GM12878 (cell line): ENCODE measurements around the gene TBL1XR1.

Source experiments
- EP300 ChIP-seq, 2 experiments: fragments of 150-350 bp in 1 of 2; IDR thresholded peaks; 2 replicates each; pipeline ENCODE4 v1.6.1; 2011 to 2012; ENCODE audit warnings: low read depth in 2 of 2, low read length in 2 of 2, borderline replicate concordance in 1 of 2, improper control_type of control experiment in 1 of 2, inconsistent platforms in 1 of 2; ENCODE audit not compliant: control insufficient read depth in 1 of 2
- GATAD2B ChIP-seq: fragments of 450-650 bp; conservative IDR thresholded peaks from 2 replicates; pipeline ENCODE4 v1.6.1; 2017; ENCODE audit warnings: low read depth, mild to moderate bottlenecking, moderate library complexity
- NFYB ChIP-seq: IDR thresholded peaks from 2 replicates; pipeline ENCODE4 v1.6.1; 2011; ENCODE audit warnings: low read depth, mild to moderate bottlenecking, low read length, improper control_type of control experiment, moderate library complexity; ENCODE audit not compliant: insufficient read depth
- NR2C2 ChIP-seq: IDR thresholded peaks from 2 replicates; pipeline ENCODE4 v1.6.1; 2011; ENCODE audit warnings: borderline replicate concordance, low read depth; ENCODE audit not compliant: control insufficient read depth, insufficient read length
- PML ChIP-seq: IDR thresholded peaks from 2 replicates; pipeline ENCODE4 v1.6.1; 2012; ENCODE audit warnings: low read length, inconsistent platforms
- POLR2A ChIP-seq: IDR thresholded peaks from 2 replicates; pipeline ENCODE4 v1.6.1; 2011; ENCODE audit warnings: low read depth, mild to moderate bottlenecking, low read length
- POLR2AphosphoS5 ChIP-seq: IDR thresholded peaks from 2 replicates; pipeline ENCODE4 v1.6.1; 2011; ENCODE audit warnings: mild to moderate bottlenecking, low read length, inconsistent platforms
- RBBP5 ChIP-seq: fragments of 200-600 bp; sonication (generic); conservative IDR thresholded peaks from 2 replicates; pipeline ENCODE4 v1.6.1; 2016
- SPI1 ChIP-seq: IDR thresholded peaks from 2 replicates; pipeline ENCODE4 v1.6.1; 2011; ENCODE audit warnings: low read depth, mild to moderate bottlenecking, low read length, moderate library complexity, borderline replicate concordance; ENCODE audit not compliant: insufficient read depth
- SUZ12 ChIP-seq: fragments of 200-600 bp; sonication (generic); IDR thresholded peaks from one replicate; pipeline ENCODE4 v1.6.1; 2018; ENCODE audit warnings: antibody characterized with exemption, mild to moderate bottlenecking; ENCODE audit not compliant: unreplicated experiment
- TF ChIP-seq, protein P1 (sequence below), 3 experiments: IDR thresholded peaks in 2 of 3; conservative IDR thresholded peaks in 1 of 3; 2 replicates each; pipeline ENCODE4 v1.5.1; 2011; ENCODE audit warnings: low read depth in 3 of 3, low read length in 3 of 3, mild to moderate bottlenecking in 3 of 3, control low read depth in 2 of 3, moderate library complexity in 2 of 3, inconsistent platforms in 1 of 3, mixed read lengths in 1 of 3; ENCODE audit not compliant: control insufficient read depth in 2 of 3, insufficient read depth in 1 of 3; ENCODE audit errors: extremely low read depth in 1 of 3
- TF ChIP-seq, protein P2 (sequence below): fragments of 150-350 bp; IDR thresholded peaks from 2 replicates; pipeline ENCODE4 v1.6.1; 2014; ENCODE audit warnings: mild to moderate bottlenecking, low read depth, low read length

DNA sequence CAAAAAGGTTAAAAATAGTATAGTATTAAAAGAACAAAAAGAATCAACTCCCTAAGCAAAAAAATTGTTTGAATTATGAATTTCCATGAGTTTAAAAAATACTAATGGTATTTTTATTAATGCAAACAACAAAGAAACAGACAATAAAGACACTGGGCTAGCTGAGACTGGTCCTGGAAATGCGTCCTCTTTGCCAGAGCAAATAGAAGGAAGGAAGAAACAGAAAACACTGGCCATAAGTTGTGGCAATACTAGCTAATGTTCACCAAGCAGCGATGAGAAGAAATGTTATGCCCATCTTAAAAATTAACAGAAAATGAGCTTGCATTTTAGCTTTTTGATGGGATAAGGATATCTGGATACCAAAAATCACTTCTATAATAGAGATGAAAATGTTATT lies 88.6 kb downstream of the TBL1XR1 start:
- TF ChIP-seq NFYB: no peak
- TF ChIP-seq, protein P1, sequence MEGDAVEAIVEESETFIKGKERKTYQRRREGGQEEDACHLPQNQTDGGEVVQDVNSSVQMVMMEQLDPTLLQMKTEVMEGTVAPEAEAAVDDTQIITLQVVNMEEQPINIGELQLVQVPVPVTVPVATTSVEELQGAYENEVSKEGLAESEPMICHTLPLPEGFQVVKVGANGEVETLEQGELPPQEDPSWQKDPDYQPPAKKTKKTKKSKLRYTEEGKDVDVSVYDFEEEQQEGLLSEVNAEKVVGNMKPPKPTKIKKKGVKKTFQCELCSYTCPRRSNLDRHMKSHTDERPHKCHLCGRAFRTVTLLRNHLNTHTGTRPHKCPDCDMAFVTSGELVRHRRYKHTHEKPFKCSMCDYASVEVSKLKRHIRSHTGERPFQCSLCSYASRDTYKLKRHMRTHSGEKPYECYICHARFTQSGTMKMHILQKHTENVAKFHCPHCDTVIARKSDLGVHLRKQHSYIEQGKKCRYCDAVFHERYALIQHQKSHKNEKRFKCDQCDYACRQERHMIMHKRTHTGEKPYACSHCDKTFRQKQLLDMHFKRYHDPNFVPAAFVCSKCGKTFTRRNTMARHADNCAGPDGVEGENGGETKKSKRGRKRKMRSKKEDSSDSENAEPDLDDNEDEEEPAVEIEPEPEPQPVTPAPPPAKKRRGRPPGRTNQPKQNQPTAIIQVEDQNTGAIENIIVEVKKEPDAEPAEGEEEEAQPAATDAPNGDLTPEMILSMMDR (IDR thresholded peaks at IDR 0.05 in 2 of 3, conservative IDR thresholded peaks at IDR 0.05 in 1 of 3; ENCODE audit: control insufficient read depth in 2 of 3, extremely low read depth in 1 of 3, insufficient read depth in 1 of 3, low read depth in 3 of 3, low read length in 3 of 3): no peak
- no peak for TF ChIP-seq NR2C2
- no peak for TF ChIP-seq POLR2A
- TF ChIP-seq EP300 (IDR thresholded peaks at IDR 0.05; ENCODE audit: borderline replicate concordance in 1 of 2, control insufficient read depth in 1 of 2, low read depth in 2 of 2, low read length in 2 of 2): no peak
- TF ChIP-seq POLR2AphosphoS5: no peak
- no peak for TF ChIP-seq SUZ12
- no peak for TF ChIP-seq GATAD2B
- no peak for TF ChIP-seq RBBP5
- TF ChIP-seq SPI1: no peak
- TF ChIP-seq, protein P2, sequence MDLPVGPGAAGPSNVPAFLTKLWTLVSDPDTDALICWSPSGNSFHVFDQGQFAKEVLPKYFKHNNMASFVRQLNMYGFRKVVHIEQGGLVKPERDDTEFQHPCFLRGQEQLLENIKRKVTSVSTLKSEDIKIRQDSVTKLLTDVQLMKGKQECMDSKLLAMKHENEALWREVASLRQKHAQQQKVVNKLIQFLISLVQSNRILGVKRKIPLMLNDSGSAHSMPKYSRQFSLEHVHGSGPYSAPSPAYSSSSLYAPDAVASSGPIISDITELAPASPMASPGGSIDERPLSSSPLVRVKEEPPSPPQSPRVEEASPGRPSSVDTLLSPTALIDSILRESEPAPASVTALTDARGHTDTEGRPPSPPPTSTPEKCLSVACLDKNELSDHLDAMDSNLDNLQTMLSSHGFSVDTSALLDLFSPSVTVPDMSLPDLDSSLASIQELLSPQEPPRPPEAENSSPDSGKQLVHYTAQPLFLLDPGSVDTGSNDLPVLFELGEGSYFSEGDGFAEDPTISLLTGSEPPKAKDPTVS: no peak
- TF ChIP-seq PML: no peak
